ENCODE measurements around the gene ASB10.

Gene ASB10

DNA sequence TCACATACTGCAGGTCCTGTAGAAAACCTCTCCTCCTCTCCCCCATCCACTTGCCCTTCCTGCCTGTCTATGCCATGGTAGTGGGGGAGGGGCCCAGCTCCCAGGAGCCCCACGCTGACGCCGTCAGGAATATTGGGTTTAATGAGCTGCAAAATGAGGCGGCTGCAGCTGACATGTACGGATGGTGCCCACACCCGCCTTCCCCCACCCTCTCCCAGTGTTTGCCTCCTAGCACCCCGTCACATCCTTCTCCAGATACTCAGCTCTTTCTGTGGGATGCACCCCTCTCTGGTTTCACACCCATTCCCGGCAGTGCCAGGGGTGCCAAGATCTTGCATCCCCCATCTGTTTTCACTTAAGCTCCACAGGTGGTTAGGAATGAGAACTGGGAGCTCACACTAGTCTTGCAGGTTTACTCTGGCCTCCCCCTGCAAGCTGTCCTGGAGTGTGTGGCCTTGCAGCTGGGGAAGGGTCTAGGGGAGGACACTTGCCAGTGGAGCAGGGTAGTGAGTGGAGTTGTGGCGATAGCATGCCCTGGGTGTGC lies 45.7 kb downstream of the ASB10 start:
- Histone ChIP-seq H3K36me3 (ENCODE audit: control insufficient read depth in 4 of 4, insufficient read depth in 4 of 4, low read length in 3 of 4) (peaks cover 4 to 56% (median 27%) of the 10 kb centered on the region in 4 experiments), H3K9me3 (ENCODE audit: control extremely low read depth in 1 of 5, control insufficient read depth in 4 of 5, insufficient read depth in 2 of 5, low read depth in 1 of 5, low read length in 4 of 5) (no peaks in the 10 kb centered on the region), H3K4me3 (ENCODE audit: control insufficient read depth in 1 of 7, extremely low read depth in 1 of 7, insufficient read depth in 4 of 7, low read depth in 2 of 7, low read length in 6 of 7) (no peak overlapping the region), H3K4me1 (ENCODE audit: control extremely low read depth in 1 of 4, control insufficient read depth in 4 of 4, insufficient read depth in 4 of 4, low read length in 3 of 4) (peaks cover 0 to 2% (median under 1%) of the 10 kb centered on the region in 4 experiments), H3K27ac (ENCODE audit: insufficient read depth in 1 of 2, low read depth in 1 of 2, low read length in 2 of 2, poor library complexity in 1 of 2, severe bottlenecking in 2 of 2) (no peak overlapping the region), H3K27me3 (replicated peaks in 2 of 5; ENCODE audit: control insufficient read depth in 4 of 5, insufficient read depth in 5 of 5, low read length in 4 of 5) (no peaks in the 10 kb centered on the region)
- 100% methylated on average over 4 of the region's 9 CpGs for WGBS (ENCODE audit: insufficient coverage)
- DNase-seq, result no peak
- CTCF ChIA-PET, result interaction anchor here (0.9 to 2.9 kb wide), 6 partner anchors 10 to 105 kb away, joined by 3 to 9 read pairs (median 3); no protein-coding TSS in a partner anchor
- POLR2A ChIA-PET, result no interaction called here

DNA sequence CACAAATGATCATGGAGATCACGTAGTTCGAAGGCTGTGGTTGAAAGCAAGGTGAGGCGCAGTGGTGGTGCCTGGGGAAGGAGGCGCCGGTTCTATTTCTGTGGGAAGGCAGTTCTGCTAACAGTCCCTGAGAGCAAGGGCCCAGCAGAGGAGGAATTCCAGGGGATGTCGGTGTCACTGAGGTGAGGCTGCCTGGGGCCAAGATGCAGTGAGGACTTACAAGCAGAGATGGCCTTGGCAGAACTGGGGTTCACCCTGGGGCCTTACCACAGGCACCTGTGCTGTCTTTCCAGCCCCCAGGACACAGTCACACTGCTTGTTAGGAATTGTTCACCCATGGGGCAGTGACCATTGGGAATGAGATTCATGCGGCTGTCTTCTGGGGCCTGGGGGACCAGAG lies 46.2 kb downstream of the ASB10 start:
- H3K27me3 ChIP-seq (replicated peaks in 2 of 5; ENCODE audit: control insufficient read depth in 4 of 5, insufficient read depth in 5 of 5, low read length in 4 of 5), result no peaks in the 10 kb centered on the region
- DNase-seq, result no peak
- peaks cover 0 to 2% (median under 1%) of the 10 kb centered on the region in 4 experiments for H3K4me1 ChIP-seq (ENCODE audit: control extremely low read depth in 1 of 4, control insufficient read depth in 4 of 4, insufficient read depth in 4 of 4, low read length in 3 of 4)
- WGBS (ENCODE audit: insufficient coverage), result 99% methylated on average over 7 of the region's 7 CpGs
- ChIA-PET CTCF (interaction anchor here (1.0 to 1.5 kb wide), 3 partner anchors 10 to 105 kb away, joined by 3 to 5 read pairs (median 3); no protein-coding TSS in a partner anchor), POLR2A (no interaction called here)
- H3K9me3 ChIP-seq (ENCODE audit: control extremely low read depth in 1 of 5, control insufficient read depth in 4 of 5, insufficient read depth in 2 of 5, low read depth in 1 of 5, low read length in 4 of 5), result no peaks in the 10 kb centered on the region
- no peak overlapping the region for H3K4me3 ChIP-seq (ENCODE audit: control insufficient read depth in 1 of 7, extremely low read depth in 1 of 7, insufficient read depth in 4 of 7, low read depth in 2 of 7, low read length in 6 of 7)
- H3K27ac ChIP-seq (ENCODE audit: insufficient read depth in 1 of 2, low read depth in 1 of 2, low read length in 2 of 2, poor library complexity in 1 of 2, severe bottlenecking in 2 of 2), result no peak overlapping the region
- peaks cover 4 to 62% (median 29%) of the 10 kb centered on the region in 4 experiments for H3K36me3 ChIP-seq (ENCODE audit: control insufficient read depth in 4 of 4, insufficient read depth in 4 of 4, low read length in 3 of 4)

DNA sequence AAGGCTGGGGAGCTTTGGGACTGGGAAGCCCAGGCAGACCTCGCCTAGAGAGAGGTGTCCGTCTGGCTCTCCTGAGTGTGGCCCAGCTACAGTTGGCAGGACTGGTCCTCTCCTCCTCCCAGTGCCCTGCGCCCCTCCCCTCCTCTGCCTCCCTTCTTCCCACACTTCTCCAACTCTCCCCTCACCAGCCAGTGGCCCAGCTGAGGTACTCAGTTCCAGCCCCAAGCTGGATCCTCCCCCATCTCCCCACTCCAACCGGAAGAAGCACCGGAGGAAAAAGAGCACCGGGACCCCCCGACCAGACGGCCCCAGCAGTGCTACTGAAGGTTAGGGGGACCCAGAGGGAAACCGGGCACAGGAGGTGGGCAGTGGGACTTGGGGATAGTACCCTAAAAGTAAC lies 47.3 kb downstream of the ASB10 start:
- Histone ChIP-seq H3K9me3 (ENCODE audit: control extremely low read depth in 1 of 5, control insufficient read depth in 4 of 5, insufficient read depth in 2 of 5, low read depth in 1 of 5, low read length in 4 of 5) (no peaks in the 10 kb centered on the region), H3K4me1 (ENCODE audit: control extremely low read depth in 1 of 4, control insufficient read depth in 4 of 4, insufficient read depth in 4 of 4, low read length in 3 of 4) (peaks cover 0 to 2% (median under 1%) of the 10 kb centered on the region in 4 experiments), H3K4me3 (ENCODE audit: control insufficient read depth in 1 of 7, extremely low read depth in 1 of 7, insufficient read depth in 4 of 7, low read depth in 2 of 7, low read length in 6 of 7) (no peak overlapping the region), H3K27me3 (replicated peaks in 2 of 5; ENCODE audit: control insufficient read depth in 4 of 5, insufficient read depth in 5 of 5, low read length in 4 of 5) (no peaks in the 10 kb centered on the region), H3K27ac (ENCODE audit: insufficient read depth in 1 of 2, low read depth in 1 of 2, low read length in 2 of 2, poor library complexity in 1 of 2, severe bottlenecking in 2 of 2) (no peak overlapping the region), H3K36me3 (ENCODE audit: control insufficient read depth in 4 of 4, insufficient read depth in 4 of 4, low read length in 3 of 4) (peaks cover 4 to 67% (median 36%) of the 10 kb centered on the region in 4 experiments)
- CTCF ChIA-PET, result interaction anchor here (1.3 to 2.4 kb wide), 6 partner anchors 8 to 104 kb away, joined by 3 to 11 read pairs (median 5); no protein-coding TSS in a partner anchor
- 100% methylated on average over 3 of the region's 9 CpGs for WGBS (ENCODE audit: insufficient coverage)
- no peak for DNase-seq
- POLR2A ChIA-PET, result no interaction called here

DNA sequence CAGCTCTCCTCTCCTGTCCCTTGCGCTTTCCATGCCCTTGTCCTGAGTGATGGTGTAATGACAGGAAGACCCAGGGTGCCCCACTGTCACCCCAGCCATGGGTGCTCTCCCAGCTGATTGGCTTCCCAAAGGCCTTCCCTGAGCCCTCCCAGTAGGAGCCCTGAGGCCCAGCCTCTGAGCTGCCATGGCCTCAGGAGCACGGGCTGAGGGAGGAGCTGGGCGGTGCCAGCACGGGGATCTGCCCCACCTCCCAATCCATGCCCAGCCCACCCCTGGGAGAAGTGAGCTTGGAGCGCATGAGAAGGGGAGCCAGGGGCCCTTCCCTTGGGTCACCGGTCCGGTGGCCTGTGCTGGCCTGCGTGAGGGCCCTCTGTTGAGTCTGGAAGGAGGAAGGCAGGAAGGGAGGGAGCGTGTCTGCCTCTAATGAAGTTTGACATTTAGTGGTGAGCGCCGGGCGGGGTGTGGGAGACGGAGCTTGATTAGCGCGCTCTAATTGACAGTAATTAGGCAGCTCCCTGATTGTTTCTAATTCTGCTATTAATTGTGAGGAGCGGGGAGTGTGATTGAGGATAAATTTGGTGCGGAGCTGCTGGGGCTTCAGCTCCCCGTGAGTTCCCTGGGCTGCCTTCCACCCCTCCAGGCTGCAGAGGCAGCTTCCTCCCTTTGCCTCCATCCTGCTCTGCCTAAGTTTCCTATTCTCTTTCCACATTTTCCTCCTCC lies 47.8 kb downstream of the ASB10 start:
- Histone ChIP-seq H3K27ac (ENCODE audit: insufficient read depth in 1 of 2, low read depth in 1 of 2, low read length in 2 of 2, poor library complexity in 1 of 2, severe bottlenecking in 2 of 2) (no peak overlapping the region), H3K36me3 (ENCODE audit: control insufficient read depth in 4 of 4, insufficient read depth in 4 of 4, low read length in 3 of 4) (peaks cover 4 to 71% (median 39%) of the 10 kb centered on the region in 4 experiments), H3K4me1 (ENCODE audit: control extremely low read depth in 1 of 4, control insufficient read depth in 4 of 4, insufficient read depth in 4 of 4, low read length in 3 of 4) (peaks cover 0 to 2% (median under 1%) of the 10 kb centered on the region in 4 experiments), H3K4me3 (ENCODE audit: control insufficient read depth in 1 of 7, extremely low read depth in 1 of 7, insufficient read depth in 4 of 7, low read depth in 2 of 7, low read length in 6 of 7) (no peak overlapping the region), H3K27me3 (replicated peaks in 2 of 5; ENCODE audit: control insufficient read depth in 4 of 5, insufficient read depth in 5 of 5, low read length in 4 of 5) (no peaks in the 10 kb centered on the region), H3K9me3 (ENCODE audit: control extremely low read depth in 1 of 5, control insufficient read depth in 4 of 5, insufficient read depth in 2 of 5, low read depth in 1 of 5, low read length in 4 of 5) (no peaks in the 10 kb centered on the region)
- ChIA-PET CTCF (interaction anchor here (1.3 to 2.4 kb wide), 9 partner anchors 9 to 104 kb away, joined by 3 to 11 read pairs (median 4); no protein-coding TSS in a partner anchor), POLR2A (no interaction called here)
- WGBS (ENCODE audit: insufficient coverage), result 96% methylated on average over 13 of the region's 18 CpGs
- DNase-seq, result no peak

DNA sequence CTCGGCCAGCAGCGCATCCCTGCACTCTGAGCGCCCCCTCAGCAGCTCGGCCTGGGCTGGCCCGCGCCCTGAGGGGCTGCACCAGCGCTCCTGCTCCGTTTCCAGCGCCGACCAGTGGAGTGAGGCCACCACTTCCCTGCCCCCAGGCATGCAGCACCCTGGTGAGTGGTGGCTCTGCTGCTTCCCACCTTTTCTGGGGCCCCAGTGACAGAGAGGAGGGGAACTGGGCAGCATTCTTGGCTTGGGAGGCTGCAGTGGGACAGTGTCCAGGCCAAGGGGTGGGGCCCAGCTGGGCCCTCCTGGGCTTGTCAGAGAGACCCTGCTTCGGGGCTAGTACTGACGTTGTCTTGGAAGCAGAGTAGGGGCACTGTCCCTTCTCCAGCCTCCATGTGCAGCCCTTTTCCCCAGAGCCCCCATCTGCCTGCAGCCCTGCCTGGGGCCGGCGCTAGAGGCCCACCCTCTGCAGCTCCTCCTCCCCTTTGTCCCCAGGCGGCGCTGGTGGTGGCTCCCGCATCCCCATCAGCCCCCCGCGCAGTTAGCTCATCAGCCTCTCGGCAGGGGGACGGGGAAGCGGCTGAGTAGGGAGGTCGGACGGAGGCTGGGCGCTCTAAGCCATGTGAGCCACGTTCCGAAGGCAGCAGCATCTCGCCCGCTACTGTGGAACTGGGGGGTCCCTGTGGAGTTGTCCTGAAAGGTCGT lies 48.7 kb downstream of the ASB10 start:
- CTCF ChIA-PET, result interaction anchor here (1.1 to 2.4 kb wide), 9 partner anchors 9 to 105 kb away, joined by 3 to 11 read pairs (median 5); no protein-coding TSS in a partner anchor
- Histone ChIP-seq H3K4me1 (ENCODE audit: control extremely low read depth in 1 of 4, control insufficient read depth in 4 of 4, insufficient read depth in 4 of 4, low read length in 3 of 4) (peaks cover 0 to 2% (median under 1%) of the 10 kb centered on the region in 4 experiments), H3K27me3 (replicated peaks in 2 of 5; ENCODE audit: control insufficient read depth in 4 of 5, insufficient read depth in 5 of 5, low read length in 4 of 5) (no peaks in the 10 kb centered on the region), H3K4me3 (ENCODE audit: control insufficient read depth in 1 of 7, extremely low read depth in 1 of 7, insufficient read depth in 4 of 7, low read depth in 2 of 7, low read length in 6 of 7) (no peak overlapping the region), H3K36me3 (ENCODE audit: control insufficient read depth in 4 of 4, insufficient read depth in 4 of 4, low read length in 3 of 4) (peaks cover 4 to 65% (median 38%) of the 10 kb centered on the region in 4 experiments), H3K27ac (ENCODE audit: insufficient read depth in 1 of 2, low read depth in 1 of 2, low read length in 2 of 2, poor library complexity in 1 of 2, severe bottlenecking in 2 of 2) (no peak overlapping the region), H3K9me3 (ENCODE audit: control extremely low read depth in 1 of 5, control insufficient read depth in 4 of 5, insufficient read depth in 2 of 5, low read depth in 1 of 5, low read length in 4 of 5) (no peaks in the 10 kb centered on the region)
- DNase-seq, result no peak
- 98% methylated on average over 25 of the region's 30 CpGs for WGBS (ENCODE audit: insufficient coverage)
- POLR2A ChIA-PET, result no interaction called here

DNA sequence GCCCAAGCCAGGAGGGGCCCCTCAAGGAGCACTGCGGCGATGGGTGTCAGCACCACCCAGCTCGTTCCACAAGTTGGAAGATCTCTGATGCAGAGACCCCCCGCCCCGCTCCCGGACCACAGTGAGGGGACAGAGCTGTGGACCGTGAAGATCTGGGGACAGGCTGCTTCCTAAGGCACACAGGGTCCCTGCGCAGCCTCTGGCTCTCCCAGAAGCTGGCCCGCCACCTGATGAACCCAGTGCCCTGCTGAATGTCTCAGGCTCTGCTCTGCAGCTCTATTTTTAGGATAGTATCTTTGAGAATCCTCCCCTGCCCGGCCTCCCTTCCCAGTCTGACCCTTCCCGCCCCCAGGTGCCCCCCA lies 49.3 kb downstream of the ASB10 start:
- Histone ChIP-seq H3K27me3 (replicated peaks in 2 of 5; ENCODE audit: control insufficient read depth in 4 of 5, insufficient read depth in 5 of 5, low read length in 4 of 5) (no peaks in the 10 kb centered on the region), H3K4me1 (ENCODE audit: control extremely low read depth in 1 of 4, control insufficient read depth in 4 of 4, insufficient read depth in 4 of 4, low read length in 3 of 4) (peaks cover 0 to 2% (median 0%) of the 10 kb centered on the region in 4 experiments), H3K4me3 (ENCODE audit: control insufficient read depth in 1 of 7, extremely low read depth in 1 of 7, insufficient read depth in 4 of 7, low read depth in 2 of 7, low read length in 6 of 7) (no peak overlapping the region), H3K9me3 (ENCODE audit: control extremely low read depth in 1 of 5, control insufficient read depth in 4 of 5, insufficient read depth in 2 of 5, low read depth in 1 of 5, low read length in 4 of 5) (no peaks in the 10 kb centered on the region), H3K27ac (ENCODE audit: insufficient read depth in 1 of 2, low read depth in 1 of 2, low read length in 2 of 2, poor library complexity in 1 of 2, severe bottlenecking in 2 of 2) (no peak overlapping the region), H3K36me3 (ENCODE audit: control insufficient read depth in 4 of 4, insufficient read depth in 4 of 4, low read length in 3 of 4) (peaks cover 4 to 64% (median 39%) of the 10 kb centered on the region in 4 experiments)
- DNase-seq, result no peak
- WGBS (ENCODE audit: insufficient coverage), result 97% methylated on average over 11 of the region's 11 CpGs
- CTCF ChIA-PET, result interaction anchor here (1.1 to 2.0 kb wide), 7 partner anchors 10 to 37 kb away, joined by 3 to 8 read pairs (median 4); no protein-coding TSS in a partner anchor
- POLR2A ChIA-PET, result no interaction called here
